Neural crest cell (in vitro differentiated cells): Measurements from ENCODE around the gene CD59. TPM values are rescaled to one million over a fixed set of nuclear protein-coding genes. Genes with fewer than 3 reads are reported as not detected.

Experiments
- DNase-seq: peaks from one replicate; pipeline ENCODE4 v3.0.0; 2021; ENCODE audit warnings: low read depth, mixed read lengths, low spot score
- H3K27ac Mint-ChIP-seq: one replicate; pipeline ENCODE4 v1.8.0; 2021; ENCODE audit warnings: mild to moderate bottlenecking, mixed read lengths; ENCODE audit not compliant: unreplicated experiment
- H3K27me3 Mint-ChIP-seq: 2 replicates; pipeline ENCODE4 v1.8.0; 2021; ENCODE audit warnings: low read depth, mild to moderate bottlenecking, mixed read lengths
- H3K36me3 Mint-ChIP-seq: 2 replicates; pipeline ENCODE4 v1.8.0; 2021; ENCODE audit warnings: low read depth, mild to moderate bottlenecking, mixed read lengths
- H3K4me1 Mint-ChIP-seq: 2 replicates; pipeline ENCODE4 v1.8.0; 2021; ENCODE audit warnings: mixed read lengths
- H3K4me3 Mint-ChIP-seq: one replicate; pipeline ENCODE4 v1.8.0; 2021; ENCODE audit warnings: mild to moderate bottlenecking, mixed read lengths
- H3K9me3 Mint-ChIP-seq: 2 replicates; pipeline ENCODE4 v1.8.0; 2021; ENCODE audit warnings: mixed read lengths
- total RNA-seq: library from RNA; stranded (reverse); gene quantifications from 2 replicates; pipeline ENCODE4 v1.2.1, GENCODE V29; 2021
- TF ChIP-seq, protein P1 (sequence below): fragments of 200-600 bp; sonication (generic); conservative IDR thresholded peaks from 2 replicates; pipeline ENCODE4 v1.5.0; 2021; ENCODE audit warnings: antibody characterized with exemption, mild to moderate bottlenecking

Gene CD59
- total RNA-seq, 1 donor from 2014 or later: 86.3 TPM

DNA sequence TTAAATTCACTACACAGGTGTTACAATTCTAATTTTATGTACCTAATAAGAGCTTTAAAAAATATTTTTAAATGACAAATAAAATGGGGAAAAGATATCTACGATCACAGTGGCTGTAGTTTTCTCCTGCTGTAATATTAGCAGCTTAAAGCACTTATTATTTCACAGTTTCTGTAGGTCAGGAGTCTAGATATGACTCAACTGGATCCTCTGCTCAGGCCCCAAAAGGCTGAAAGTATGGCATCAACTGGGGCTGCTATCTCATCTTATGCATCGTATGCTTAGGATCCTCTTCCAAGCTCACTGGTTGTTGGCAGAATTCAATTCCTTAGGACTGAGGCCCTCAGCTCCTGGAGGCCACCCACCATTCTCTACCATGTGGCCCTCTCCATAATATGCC lies 25.2 kb upstream of the CD59 start:
- DNase-seq: no peak
- Mint-ChIP-seq H3K4me1 (no peaks in the 10 kb centered on the region), H3K9me3 (peaks cover 8% of the 10 kb centered on the region), H3K4me3 (no peak overlapping the region), H3K27me3 (no peaks in the 10 kb centered on the region), H3K27ac (no peak overlapping the region), H3K36me3 (peaks cover 43% of the 10 kb centered on the region)
- TF ChIP-seq, protein P1, sequence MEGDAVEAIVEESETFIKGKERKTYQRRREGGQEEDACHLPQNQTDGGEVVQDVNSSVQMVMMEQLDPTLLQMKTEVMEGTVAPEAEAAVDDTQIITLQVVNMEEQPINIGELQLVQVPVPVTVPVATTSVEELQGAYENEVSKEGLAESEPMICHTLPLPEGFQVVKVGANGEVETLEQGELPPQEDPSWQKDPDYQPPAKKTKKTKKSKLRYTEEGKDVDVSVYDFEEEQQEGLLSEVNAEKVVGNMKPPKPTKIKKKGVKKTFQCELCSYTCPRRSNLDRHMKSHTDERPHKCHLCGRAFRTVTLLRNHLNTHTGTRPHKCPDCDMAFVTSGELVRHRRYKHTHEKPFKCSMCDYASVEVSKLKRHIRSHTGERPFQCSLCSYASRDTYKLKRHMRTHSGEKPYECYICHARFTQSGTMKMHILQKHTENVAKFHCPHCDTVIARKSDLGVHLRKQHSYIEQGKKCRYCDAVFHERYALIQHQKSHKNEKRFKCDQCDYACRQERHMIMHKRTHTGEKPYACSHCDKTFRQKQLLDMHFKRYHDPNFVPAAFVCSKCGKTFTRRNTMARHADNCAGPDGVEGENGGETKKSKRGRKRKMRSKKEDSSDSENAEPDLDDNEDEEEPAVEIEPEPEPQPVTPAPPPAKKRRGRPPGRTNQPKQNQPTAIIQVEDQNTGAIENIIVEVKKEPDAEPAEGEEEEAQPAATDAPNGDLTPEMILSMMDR: no peak

DNA sequence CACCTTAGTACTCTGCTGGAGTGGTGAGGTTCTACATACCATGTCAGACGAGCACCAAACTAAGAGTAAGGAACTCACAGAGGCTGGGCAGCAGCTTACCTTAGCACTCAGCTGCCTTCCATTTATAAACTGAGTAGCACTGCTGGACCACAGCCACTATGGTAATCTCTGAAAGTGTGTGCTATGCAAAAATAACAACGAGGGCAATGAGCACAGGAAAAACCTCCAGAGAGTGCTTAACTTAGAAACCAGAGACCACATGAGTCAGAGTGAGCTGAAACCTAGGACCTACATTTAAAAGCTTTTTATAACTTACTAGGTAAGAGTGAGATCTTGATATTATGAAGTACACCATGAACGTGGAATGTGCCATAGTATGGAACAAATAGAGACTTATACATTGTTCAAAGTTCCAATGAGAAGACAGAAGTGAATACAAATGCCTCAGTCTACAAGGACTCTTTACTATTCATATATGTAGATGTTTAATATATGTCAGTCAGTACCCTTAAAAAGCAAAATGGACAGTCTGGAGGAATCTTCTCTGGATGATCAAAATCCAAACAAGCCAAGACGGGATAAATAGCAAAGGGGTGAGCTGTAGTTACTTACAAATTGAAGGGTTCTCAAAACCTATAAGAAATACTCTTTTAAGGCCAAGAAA lies 17.2 kb upstream of the CD59 start:
- Mint-ChIP-seq H3K4me3 (no peak overlapping the region), H3K9me3 (no peaks in the 10 kb centered on the region), H3K4me1 (no peaks in the 10 kb centered on the region), H3K36me3 (peaks cover 2% of the 10 kb centered on the region), H3K27ac (no peak overlapping the region), H3K27me3 (no peaks in the 10 kb centered on the region)
- TF ChIP-seq, protein P1: no peak
- DNase-seq: no peak

DNA sequence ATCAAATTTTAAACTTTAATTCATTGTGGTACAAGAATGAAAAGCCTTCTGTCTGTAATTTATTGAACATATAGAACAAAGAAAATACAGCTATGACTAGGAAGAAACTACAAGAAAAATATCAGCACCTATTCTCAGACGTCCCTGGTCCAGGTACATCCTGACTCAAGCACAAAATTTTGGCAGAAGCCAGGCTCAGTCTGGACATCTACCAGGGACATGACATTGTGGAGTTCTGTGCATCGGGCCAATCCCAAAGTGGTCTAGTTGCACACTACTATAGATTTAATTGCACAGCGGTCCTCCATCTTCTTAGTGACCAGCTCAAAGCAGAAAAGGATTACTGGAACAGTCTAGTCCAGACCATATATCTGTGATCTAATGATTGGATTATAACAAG lies 15.7 kb upstream of the CD59 start:
- H3K27me3 Mint-ChIP-seq: no peaks in the 10 kb centered on the region
- no peaks in the 10 kb centered on the region for H3K9me3 Mint-ChIP-seq
- H3K36me3 Mint-ChIP-seq: no peaks in the 10 kb centered on the region
- no peak overlapping the region for H3K27ac Mint-ChIP-seq
- TF ChIP-seq, protein P1: no peak
- no peak overlapping the region for H3K4me3 Mint-ChIP-seq
- no peak for DNase-seq
- H3K4me1 Mint-ChIP-seq: no peaks in the 10 kb centered on the region

DNA sequence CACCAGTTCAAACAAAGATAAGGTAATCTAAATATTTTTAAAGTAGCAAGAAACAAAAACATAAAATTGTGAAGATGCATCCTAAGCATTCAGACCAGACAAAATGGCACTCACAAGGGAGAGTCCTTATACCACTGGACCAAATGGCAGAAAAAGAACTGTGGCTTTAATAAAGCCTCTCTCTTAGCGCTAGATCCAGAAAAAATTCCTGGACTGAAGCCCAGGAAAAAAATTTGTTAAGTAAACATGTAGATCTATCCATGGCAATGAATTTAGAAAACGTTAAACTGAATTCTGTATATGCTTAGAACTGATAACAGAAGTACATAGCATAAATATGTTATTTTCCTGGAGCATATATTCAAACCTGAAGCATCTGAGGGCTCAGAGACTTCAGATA lies 11.8 kb upstream of the CD59 start:
- Mint-ChIP-seq H3K27ac (no peak overlapping the region), H3K36me3 (no peaks in the 10 kb centered on the region), H3K9me3 (no peaks in the 10 kb centered on the region), H3K4me3 (no peak overlapping the region), H3K4me1 (no peaks in the 10 kb centered on the region), H3K27me3 (no peaks in the 10 kb centered on the region)
- DNase-seq: no peak
- TF ChIP-seq, protein P1: no peak

DNA sequence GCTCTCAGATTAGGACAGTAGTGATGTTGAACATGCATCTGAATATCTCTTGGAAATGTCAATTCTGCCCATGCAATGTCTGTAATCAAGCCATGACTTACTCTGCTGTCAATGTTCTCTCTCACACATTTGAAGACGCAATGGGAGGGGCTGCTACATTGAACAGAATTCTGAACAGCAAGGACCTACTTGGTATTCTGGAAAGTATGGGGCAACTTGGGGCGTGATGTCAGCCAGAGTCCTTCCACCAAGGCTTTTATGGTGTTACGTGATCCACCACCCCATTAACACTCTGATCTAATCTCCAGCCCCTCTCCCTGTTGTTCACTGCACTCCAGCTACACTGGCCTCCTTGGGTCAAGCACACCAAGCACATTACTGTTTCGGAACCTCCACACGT lies 7.1 kb upstream of the CD59 start:
- Mint-ChIP-seq H3K27me3 (no peaks in the 10 kb centered on the region), H3K4me1 (no peaks in the 10 kb centered on the region), H3K9me3 (no peaks in the 10 kb centered on the region), H3K4me3 (no peak overlapping the region), H3K27ac (no peak overlapping the region), H3K36me3 (peaks cover 5% of the 10 kb centered on the region)
- no peak for DNase-seq
- TF ChIP-seq, protein P1: no peak
